Right kidney (tissue), 1 donor: ENCODE measurements around the gene MIPEP.
"Not testable (repeated sequence)": the region's sequence is repeated elsewhere in the genome, so short reads cannot be mapped to it uniquely, and the experiment has no call there.

Source experiments
- DNase-seq: peaks from one replicate; pipeline ENCODE4 v3.0.0-alpha.2; 2016

The MIPEP gene

DNA sequence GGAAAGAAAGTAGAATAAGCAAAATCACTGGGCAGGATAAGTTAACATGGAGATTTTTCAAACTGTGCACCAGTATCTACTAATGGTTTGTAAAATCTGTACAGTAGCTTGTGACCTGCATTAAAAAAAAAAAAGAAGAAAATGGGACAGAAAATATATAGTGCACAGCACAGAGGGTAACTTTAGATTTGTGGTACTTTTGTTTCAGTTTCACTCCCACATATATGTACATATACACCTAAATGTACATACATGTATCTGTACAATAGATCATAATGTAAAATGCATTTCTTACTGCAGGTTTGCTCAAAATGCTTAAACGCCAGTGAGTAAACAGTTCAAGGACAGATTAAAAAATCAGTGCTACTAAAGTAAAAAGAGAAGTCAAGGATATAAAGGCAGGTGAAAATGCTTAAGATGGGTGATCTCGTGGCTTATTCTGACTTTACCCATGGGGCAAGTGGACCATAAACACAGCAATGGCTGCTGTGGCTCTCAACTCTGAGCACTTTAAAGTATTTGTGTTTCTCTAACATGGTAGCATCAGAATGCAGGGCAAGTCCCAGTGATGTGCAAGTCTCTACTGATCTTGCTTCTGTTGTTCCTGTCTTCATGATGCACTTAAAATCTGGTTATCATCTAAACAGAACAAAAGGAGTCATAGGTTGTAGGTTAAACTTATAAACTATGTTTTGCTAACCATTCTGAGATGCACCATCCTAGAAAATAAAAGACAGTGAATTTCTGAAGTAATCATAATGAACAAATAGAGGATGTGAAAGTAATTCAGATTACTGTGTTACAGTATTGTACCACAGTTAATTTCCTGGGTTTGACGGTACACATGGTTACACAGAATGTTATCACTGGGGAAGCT is 112.3 kb downstream of the MIPEP start:
- DNase-seq, result no peak

DNA sequence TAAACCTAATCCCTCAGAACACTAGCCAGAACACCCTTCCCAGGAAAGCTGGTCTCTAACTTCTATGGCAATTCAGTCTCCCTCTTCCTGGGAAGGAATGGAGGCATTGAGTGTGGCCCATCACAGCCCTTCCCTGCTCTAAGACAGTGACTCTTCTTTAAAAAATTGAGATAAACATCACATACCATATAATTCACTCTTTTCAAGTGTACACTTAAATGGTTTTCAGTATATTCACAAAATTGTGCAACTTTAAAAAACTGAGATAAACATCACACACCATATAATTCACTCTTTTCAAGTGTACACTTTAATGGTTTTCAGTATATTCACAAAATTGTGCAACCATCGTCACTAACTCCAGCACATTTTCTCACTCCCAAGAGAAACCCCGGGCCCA is 116.5 kb downstream of the MIPEP start:
- no peak for DNase-seq

DNA sequence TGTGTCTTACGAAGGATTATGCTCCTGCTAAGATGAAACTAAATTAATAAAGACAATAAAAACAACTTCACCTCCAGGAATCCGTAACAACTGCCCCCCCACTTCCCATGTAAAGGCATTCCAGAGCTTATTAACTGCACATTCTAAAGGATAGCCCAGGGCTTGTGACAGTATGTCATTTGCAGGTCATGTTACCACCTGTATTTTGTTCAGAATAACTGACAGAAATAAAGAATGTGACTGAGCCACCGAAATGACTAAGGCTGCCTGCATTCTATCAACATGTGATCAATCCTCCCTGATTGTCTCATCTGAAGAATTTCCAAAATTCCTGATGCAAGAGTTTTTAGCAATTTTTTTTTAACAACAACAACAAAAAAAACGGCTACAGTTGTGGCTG is 117.2 kb downstream of the MIPEP start:
- DNase-seq, result no peak

DNA sequence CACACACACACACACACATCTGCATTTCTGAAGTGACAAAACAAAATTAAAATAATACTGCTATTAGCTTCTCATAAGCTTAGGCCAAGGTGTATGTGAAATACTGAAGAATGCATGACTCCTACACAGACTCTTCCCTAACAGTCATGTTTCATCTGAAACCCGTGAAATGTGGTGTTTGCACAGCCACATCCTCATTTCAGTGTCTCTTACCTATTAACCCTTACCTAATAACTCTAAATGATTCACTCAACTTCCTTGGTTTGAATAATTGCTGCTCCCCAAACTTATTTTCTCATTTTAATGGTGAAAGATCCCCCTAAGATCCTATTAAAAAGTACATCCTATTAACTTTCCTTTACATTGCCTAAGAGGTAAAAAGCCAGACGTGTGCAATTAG is 117.6 kb downstream of the MIPEP start:
- DNase-seq, result no peak

DNA sequence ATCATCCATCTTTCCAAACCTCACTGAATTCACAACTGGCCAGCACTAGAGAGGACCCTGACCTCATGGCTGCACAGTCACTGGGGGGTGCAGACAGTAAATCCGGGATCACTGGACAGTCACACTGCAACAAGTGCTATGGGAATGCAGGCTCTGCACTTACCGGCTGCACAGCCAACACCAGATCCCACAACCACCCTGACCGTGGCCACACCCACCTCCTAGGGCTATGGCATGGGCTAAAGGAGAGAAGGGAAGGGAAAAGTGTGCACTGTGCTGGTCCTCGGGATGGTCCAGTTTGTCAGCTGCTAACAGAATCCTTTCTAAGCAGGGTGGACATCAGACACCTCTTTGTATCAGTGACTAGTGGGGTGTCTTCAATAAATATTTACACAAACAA is 118.2 kb downstream of the MIPEP start:
- DNase-seq, result no peak

DNA sequence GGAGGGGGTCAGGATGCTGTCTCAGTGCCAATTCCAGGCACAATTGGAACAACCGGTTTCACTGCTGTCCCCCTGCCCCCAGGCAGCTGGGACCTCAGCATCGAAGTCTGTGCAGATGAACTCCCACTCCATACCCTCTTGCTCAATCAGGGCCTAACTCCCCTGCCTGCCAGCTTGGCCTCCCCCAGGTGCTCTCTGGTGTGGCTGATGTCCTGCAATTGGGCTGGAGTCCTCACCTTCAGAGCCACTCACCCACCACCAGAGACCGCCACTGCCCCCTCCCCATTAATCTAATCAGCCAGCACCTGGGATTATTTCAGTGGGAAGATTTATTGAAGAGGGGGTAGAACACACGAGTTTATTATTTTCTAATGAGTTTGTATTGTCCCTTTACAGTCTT is 118.8 kb downstream of the MIPEP start:
- no peak for DNase-seq

DNA sequence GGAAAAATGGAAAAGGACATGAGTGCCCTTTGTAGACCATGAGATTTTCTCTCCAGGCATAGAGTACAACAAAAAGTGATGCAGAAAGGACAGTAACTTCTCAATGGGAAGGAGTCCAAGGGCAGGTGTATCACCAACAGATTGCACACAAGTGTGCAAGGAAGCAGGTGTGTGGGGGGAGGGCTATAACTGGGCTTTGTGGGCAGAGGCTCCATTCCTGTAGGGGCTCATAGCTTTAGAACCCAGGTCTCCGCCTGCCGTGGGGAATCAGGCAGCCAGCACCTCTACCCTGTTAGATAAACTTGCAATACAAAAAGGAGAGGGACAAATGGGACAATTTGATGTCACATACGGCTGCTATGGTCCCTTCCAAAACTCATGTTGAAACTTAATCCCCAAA is 119.8 kb downstream of the MIPEP start:
- no peak for DNase-seq

DNA sequence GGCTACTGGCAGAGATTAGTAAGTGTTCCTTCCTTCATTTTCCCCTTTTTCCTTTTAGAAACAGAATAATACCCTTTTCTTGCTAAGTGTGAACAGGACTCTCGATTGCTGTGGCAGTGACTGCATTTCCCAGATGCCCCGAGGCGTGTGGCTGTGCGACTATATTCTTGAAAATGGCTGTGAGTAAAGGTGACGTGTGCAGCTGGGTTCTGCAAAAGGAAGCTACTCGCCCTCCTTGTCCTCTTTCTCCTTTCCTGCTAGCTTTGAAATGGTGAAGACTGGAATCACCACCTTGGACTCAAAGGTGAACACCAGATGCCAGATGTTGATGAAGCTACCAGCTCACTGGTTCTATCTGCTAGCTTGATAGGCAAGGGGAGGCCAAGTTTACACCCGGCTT is 121.4 kb downstream of the MIPEP start:
- no peak for DNase-seq

DNA sequence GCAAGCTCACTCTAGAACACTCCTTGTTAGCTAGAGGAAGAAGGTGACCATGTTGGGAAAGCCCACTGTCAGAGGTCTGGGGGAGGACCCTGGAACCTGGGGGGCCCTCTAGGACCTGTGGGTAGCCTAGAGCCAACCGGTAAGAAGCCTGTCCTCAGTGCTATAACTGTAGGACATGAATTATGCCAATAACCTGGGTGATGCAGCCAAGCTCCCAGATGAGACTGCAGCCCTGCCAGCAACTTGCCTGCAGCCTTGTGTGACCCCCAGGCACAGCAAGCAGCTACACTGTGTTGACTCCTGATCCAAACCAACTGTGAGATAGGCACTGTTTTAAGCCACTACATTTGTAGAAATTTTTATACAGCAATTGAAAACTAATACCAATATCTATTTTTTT is 122.3 kb downstream of the MIPEP start:
- DNase-seq, result no peak

DNA sequence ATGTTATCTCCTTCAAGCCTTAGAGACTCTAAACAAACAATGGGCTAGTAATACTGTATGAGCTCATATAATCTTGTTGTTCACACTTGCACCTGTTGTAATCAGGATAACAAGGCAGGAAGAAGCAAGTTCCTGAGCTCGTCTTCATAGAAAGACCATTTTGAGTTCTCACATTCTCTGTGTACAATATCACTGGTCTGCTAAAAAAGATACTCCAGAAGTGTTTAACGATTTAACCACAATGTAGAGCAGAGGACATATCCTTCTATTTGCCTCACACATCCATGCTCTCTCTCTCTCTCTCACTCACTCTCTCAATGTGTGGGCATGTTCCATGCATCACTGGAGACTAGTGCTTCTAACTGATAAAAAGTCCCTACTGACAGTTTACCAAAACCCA is 122.9 kb downstream of the MIPEP start:
- DNase-seq, result no peak

DNA sequence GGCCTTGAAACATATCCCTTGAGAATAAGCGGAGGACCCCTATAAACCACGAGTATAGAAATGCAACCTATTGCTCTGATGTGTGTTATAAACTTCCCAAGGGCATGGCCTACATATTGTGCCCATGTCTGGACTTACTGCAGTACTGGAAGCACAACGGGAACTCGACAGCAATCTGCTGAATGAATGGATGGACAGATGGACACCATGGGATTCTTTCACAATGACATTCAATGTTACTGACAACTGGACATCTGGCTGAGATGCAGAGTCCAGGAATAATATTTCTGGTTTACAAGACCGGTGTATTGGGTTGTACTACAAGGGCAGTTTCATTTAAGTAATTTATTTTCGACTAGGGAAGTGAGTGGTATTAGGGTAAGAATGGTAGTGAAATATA is 123.7 kb downstream of the MIPEP start:
- no peak for DNase-seq

DNA sequence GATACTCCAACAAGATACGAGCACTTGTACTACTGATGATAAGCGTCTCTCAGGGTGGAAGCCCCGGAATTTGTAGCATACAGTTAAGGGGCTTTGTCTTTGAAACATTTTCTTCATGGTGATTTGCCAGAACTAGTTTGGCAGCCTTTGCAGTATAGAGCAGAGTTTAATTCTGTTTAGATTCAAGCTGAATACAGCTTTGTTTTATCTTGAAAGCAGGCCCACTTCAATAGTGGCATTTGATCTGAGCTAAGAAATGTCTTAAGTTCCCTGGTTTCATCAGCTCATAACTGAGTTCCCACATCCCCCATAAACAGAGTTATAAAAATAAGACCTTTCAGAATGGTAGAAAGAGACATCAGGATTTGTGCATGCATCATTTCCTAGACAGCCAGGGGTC is 125.9 kb downstream of the MIPEP start:
- DNase-seq, result no peak

DNA sequence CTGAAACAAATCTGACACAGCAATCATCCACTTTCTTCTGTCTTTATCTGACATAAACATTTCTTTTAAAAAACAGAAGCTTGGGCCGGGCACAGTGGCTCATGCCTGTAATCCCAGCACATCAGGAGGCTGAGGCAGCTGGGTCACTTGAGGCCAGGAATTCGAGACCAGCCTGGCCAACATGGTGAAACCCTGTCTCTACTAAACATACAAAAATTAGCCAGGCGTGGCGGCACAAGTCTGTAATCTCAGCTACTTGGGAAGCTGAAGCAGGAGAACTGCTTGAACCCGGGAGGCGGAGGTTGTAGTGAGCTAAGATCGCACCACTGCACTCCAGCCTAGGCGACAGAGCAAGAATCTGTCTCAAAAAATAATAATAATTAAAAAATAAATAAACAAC is 127.4 kb downstream of the MIPEP start:
- not testable (repeated sequence) for DNase-seq

DNA sequence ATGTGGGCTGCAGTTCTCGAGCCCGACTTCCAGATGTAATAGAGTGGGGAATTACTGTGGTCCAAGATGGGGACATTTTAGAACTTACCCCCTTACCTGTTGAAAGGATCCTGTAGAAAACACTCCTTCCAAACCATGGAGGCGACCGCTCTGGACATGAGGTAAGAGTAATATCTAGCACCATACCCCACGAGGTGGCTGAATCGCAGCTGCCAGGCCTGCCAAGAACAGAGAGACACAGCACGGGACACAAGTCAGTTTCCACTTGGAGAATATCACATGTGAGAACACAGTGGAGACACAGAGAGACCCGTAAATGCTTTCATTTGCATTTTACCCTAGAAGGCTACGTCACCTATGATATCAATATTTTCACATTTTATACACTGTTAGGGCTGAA is 129.2 kb downstream of the MIPEP start:
- no peak for DNase-seq

DNA sequence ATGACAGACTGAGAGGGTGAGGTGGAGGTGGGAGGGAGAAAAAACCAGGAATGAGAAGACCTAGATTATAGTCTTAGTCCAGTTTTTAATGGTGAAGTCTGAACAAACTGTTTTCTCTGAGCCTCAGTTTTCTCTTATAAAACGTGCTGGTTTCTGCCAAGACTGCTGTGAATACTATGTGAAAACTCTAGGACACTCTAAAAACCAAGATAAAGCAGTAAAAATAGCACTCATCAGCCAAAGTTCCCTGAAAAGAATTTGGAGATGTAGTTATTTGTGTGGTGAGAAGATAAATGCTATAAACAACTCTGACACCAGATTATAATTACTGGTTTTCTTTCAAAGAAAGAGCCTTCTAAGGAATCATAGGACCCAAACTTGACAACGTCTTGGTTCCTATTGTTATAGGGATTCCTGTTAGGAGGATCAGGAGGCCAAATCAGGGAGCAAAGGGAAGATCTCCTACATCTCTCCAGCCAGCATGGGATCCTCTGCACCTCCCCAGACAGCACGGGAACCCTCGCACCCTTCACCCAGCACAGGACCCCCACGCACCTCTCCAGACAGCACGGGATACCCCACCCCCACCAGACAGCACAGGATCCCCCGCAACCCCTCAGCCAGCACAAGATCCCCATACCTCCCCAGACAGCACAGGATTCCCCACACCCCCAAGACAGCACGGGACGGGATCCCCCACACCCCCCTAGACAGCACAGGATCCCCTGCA is 130.2 kb downstream of the MIPEP start:
- DNase-seq, result no peak

DNA sequence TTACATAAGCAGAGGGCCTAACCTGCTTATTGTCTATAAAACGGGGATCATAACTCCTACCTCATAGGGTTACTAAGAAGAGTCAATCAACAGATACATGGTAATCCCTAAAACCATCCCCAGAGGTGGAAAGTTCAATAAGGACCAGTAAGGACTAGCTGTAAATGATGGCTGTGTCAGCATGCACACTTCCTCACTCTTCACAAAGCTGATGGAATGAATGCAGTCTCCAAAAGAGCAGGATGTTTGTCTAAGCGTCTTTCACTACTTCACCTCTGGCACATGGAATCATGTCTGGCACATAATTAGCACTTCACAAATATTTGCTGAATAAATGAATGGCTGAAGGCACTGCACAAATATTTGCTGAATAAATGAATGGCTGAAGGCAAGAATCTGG is 134.2 kb downstream of the MIPEP start:
- no peak for DNase-seq

DNA sequence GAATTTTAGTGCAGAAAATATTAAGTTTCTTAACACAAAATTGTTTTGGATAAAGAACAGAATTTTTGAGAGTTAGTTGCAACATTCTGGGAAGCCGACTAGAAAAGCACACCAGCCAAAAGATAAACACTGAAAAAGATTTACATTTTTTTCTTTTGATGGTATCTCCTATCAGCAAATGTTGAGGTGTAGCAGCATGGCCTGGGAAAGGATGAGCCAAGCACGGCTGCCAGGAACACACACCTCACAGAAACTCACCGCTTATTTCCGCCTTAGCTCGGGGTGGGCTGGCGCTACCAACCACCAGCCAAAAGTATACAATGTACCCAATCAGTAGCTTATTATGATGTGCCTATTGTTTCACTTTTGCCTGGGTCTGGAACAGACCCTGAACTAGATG is 134.7 kb downstream of the MIPEP start:
- no peak for DNase-seq

DNA sequence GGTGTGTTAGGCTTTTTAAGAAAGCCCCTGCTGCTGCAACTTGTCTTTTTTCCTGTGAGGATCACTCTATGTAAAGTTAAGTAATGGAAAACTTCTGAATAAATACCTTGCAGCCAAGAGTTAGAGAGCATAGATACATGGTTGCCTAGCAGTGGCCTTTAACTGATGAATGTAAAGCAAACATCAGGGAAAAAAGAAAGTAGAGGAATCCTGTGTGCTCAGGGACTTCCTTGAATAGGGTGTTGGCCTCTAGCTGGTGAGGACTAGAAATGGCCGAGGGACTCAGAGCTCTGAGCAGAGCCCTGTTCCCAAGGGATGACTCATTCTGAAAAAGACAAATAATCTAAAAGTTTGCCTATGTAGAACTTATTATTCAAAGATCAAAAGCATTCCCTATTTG is 135.7 kb downstream of the MIPEP start:
- DNase-seq, result no peak

DNA sequence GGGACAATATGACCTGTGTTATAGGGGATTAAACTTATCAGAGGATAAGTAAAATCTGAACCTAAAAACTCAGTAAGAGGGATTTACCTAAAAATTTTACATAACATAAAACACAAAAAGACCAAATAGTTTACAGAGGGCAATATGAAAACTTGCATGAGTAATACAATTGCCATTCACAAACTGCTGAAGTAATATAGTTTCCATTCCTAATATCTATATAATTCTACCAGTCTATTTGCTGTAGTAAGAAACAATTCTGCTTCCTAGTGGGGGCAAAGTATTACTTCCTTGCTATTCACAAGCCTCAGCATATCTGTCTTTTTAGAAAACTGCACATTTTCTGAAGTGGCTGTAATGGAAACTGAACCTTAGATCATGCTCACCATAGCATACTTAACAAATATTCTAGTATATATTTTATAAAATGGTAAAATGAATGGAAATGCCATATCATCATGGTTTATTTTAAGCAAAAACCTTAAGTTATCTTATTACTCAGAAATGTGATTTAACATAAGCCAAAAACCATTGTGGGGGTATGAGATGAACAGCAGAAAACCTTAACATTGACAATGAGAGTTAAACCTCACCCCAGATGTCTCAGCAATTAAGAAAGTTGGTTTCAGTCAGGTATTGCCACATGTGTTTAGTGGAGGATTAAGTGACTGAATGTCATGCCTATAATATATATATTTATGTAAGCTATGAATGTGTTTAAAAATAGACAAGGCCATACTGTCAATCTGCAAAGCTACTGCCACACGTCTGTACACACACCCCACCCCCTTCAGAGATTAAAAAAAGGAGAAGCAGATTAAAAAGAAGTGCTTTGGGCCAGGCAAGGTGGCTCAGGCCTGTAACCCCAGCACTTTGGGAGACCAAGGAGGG is 136.8 kb downstream of the MIPEP start:
- no peak for DNase-seq

DNA sequence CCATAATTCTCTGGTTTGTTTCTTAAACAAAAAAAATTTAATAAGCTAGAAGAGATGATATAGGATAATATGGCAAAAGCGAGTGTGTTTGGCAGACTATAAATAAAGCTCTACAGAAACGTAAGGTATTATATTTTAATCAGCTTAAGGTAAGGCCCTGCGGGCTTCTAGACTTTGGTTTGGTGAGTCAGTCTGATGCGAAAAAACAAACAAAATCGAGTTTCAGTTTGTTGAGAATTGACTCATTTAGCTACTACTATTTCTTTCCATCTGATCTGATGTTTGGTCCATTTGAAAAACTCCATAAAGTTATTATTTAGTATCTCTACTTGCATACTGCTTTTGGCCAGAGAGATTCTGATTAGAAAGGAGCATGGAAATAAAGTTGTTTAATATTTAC is 138.0 kb downstream of the MIPEP start:
- DNase-seq, result no peak

DNA sequence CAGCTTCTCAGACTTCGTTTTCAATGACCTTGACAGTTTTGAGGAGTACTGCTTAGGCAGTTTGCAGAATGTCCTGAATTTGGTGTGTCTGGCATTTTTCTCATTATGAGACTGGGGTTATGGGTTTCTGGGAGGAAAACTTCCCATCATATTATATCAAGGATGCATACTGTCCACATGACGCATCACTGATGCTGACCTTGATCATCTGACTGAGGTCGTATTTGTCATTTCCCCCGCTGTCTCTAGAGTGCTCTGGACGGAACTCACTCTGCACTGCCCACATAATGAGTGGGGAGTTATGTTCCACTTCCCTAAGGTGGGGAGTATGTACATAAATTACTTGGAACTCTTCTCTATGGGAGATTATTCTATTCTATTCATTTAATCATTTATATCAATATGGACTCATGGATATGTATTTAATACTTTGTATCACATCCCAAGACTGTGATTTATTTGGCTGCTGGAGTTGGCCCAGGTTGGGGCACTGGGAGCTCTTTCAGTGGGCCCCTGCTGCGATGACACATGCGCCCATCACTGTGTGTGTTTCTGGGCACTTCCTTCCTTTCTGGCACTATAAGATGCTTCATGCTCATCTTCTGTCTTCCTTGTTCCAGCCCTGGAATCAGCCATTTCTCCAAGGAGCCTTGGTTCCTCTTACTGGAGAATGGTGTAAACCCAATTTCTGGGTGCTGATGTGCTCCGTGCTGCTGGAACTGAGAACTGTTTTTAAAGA is 138.6 kb downstream of the MIPEP start:
- no peak for DNase-seq

DNA sequence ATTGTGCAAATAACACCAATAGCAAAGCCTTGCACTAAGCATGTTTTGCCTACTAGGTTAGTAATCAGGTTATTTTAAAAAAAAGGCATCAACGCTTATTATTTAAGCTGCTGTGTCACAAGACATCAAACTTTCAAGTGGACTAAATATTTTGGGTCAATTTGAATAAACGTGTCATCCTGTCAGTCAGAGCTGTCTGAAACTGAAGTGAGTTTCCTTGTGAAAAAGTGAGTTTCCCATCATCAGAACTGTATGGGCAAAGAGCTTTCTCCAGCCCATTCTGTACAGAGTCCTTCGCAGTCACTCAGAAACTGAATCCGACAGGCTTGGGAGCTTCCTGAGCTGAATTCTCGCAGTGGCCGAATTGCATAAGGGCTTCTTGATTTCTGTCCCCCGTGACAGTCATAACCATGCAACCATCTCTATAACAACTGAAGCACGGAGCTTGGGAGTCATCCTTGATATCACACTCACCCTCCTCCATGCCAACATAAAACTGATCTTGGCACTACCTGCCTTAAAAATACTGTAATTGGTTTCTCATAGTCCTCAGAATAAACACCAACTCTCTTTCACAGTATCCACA is 139.8 kb downstream of the MIPEP start:
- no peak for DNase-seq
